ENCODE measurements around the gene ADTRP.

DNA sequence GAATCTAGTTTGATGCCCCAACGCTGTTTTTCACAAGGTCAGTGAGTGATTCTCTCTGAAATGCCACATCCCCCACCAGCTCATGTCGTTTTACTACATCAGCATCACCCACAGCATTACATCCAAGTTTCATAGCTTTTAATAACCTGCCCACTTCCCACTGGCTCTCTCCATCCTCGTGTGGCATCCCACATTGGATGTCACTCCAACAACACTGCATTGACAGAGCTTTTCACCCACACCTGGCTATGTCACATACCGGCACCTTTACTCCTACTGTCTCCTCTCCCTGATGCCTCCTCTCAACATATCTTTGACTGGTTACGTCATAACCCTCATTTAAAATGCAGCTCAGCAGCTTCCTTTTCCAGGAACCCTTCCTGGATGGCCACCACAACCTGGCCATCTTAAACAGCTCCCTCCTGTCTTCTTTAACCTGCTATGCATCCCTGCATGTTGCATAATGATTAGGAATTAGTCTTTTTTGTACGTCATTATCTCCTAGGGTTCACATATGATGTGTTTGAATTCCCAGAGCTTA, 5.0 kb upstream of the ADTRP start:
- TF ChIP-seq POLR2AphosphoS5 (IDR thresholded peaks at IDR 0.05), result no peak
- TF ChIP-seq POLR2A (IDR thresholded peaks at IDR 0.05), result no peak
- TF ChIP-seq, protein P1, sequence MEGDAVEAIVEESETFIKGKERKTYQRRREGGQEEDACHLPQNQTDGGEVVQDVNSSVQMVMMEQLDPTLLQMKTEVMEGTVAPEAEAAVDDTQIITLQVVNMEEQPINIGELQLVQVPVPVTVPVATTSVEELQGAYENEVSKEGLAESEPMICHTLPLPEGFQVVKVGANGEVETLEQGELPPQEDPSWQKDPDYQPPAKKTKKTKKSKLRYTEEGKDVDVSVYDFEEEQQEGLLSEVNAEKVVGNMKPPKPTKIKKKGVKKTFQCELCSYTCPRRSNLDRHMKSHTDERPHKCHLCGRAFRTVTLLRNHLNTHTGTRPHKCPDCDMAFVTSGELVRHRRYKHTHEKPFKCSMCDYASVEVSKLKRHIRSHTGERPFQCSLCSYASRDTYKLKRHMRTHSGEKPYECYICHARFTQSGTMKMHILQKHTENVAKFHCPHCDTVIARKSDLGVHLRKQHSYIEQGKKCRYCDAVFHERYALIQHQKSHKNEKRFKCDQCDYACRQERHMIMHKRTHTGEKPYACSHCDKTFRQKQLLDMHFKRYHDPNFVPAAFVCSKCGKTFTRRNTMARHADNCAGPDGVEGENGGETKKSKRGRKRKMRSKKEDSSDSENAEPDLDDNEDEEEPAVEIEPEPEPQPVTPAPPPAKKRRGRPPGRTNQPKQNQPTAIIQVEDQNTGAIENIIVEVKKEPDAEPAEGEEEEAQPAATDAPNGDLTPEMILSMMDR (IDR thresholded peaks at IDR 0.05), result no peak
